ENCODE results near the gene APOM.

Gene APOM

DNA sequence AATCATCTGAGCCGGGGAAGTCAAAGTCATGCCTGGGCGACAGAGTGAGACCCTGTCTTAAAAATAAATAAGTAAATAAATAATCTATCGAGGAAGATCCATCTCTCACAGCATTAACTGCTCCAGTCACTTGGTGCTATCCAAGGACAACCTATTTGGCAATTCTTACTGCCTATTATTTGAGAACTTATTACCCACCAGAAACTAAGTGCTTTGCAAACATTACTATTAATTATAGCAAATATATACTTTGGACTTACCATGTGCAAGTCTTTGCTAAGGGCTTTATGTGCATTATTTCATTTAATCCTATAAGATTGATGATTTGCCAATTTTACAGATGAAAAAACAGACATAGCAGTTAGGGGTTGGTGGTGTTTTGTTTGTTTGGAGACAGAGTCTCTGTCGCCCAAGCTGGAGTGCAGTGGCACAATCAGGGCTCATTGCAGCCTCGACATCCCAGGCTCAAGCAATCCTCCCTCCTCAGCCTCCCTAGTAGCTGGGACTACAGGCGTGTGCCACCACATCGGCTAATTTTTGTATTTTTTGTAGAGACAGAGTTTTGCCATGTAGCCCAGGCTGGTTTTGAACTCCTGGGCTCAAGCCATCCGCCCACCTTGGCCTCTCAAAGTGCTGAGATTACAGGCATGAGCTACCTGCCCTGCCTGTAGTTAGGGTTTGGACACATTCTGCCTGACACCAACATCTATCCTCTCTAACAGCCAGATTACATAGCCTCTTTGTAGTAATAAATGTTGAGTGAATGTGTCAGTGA lies 933 bp upstream of the APOM start:
- H3K27ac ChIP-seq, result no peak overlapping the region
- H3K9me3 ChIP-seq, result no peaks in the 10 kb centered on the region
- TF ChIP-seq, protein P1, sequence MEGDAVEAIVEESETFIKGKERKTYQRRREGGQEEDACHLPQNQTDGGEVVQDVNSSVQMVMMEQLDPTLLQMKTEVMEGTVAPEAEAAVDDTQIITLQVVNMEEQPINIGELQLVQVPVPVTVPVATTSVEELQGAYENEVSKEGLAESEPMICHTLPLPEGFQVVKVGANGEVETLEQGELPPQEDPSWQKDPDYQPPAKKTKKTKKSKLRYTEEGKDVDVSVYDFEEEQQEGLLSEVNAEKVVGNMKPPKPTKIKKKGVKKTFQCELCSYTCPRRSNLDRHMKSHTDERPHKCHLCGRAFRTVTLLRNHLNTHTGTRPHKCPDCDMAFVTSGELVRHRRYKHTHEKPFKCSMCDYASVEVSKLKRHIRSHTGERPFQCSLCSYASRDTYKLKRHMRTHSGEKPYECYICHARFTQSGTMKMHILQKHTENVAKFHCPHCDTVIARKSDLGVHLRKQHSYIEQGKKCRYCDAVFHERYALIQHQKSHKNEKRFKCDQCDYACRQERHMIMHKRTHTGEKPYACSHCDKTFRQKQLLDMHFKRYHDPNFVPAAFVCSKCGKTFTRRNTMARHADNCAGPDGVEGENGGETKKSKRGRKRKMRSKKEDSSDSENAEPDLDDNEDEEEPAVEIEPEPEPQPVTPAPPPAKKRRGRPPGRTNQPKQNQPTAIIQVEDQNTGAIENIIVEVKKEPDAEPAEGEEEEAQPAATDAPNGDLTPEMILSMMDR (IDR thresholded peaks at IDR 0.05), result no peak
- intact Hi-C loops (cut with DNase I; ENCODE audit: low total_unique reads), result no loop called here
- H3K4me3 ChIP-seq, result no peak overlapping the region
- peaks cover 6 to 59% (median 42%) of the 10 kb centered on the region in 4 donors for H3K4me1 ChIP-seq
- H3K36me3 ChIP-seq, result peaks cover 4 to 49% (median 11%) of the 10 kb centered on the region in 3 donors
- H3K27me3 ChIP-seq, result no peaks in the 10 kb centered on the region
- DNase-seq, result no peak

DNA sequence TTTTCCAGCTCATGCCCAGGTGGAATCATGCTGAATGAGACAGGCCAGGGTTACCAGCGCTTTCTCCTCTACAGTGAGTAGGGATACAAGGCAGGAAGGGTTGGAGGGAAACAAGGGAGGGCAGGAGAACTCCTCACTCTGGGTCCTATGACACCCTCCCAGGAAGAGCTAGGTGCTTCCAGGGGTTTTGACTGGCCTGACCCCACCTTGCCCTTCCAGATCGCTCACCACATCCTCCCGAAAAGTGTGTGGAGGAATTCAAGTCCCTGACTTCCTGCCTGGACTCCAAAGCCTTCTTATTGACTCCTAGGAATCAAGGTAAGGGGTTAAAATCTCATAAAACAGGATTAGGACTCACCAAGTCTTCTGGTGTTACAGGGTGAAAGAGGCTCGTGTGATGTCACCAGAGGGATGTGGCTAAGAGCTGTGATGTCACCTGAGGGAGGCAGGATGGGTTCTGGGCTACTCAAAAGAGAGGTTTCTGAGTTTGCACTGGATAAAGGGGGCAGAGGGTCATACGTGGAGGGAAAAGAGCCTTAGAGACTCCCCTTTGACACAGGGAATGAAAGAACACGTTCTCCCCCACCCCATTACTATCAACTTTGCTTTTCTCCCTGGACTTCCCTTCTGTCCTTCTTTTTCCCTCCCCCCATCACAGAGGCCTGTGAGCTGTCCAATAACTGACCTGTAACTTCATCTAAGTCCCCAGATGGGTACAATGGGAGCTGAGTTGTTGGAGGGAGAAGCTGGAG lies 1.9 kb downstream of the APOM start:
- H3K4me1 ChIP-seq, result peaks cover 6 to 63% (median 42%) of the 10 kb centered on the region in 4 donors
- intact Hi-C loops (cut with DNase I; ENCODE audit: low total_unique reads), result no loop called here
- no peaks in the 10 kb centered on the region for H3K27me3 ChIP-seq
- H3K27ac ChIP-seq, result peak overlapping the region in 1 of 2 donors; percentile 35
- no peak overlapping the region for H3K4me3 ChIP-seq
- H3K36me3 ChIP-seq, result peaks cover 4 to 49% (median 22%) of the 10 kb centered on the region in 3 donors
- H3K9me3 ChIP-seq, result no peaks in the 10 kb centered on the region
- TF ChIP-seq, protein P1 (IDR thresholded peaks at IDR 0.05), result no peak
- DNase-seq, result no peak

DNA sequence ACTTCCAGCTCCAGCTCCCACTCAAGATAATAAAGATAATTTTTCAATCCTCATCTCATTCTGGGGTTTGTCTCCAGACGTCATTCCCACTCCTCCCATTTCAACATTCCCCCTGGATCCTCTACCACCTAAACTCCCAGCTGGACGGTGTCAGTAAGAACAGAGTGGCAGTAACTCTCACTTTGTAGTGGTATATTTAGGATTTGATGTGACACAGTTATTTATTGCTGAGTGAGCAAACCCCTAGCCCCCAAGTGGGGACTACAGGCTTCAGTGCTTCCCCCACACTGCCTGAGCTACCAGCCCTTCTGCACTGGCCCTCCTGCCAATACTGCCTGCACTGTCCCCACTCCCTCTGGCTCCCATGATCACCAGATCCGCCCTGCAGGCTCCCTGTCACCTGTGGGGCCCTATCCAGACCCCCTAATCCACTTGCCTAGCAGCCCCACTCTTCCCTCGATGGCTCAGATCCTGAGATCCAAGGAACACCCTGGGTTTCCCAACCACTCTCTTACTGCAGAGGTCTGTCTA lies 2.5 kb downstream of the APOM start:
- no peaks in the 10 kb centered on the region for H3K27me3 ChIP-seq
- peaks cover 4 to 50% (median 24%) of the 10 kb centered on the region in 3 donors for H3K36me3 ChIP-seq
- no peak overlapping the region for H3K4me3 ChIP-seq
- no peaks in the 10 kb centered on the region for H3K9me3 ChIP-seq
- TF ChIP-seq, protein P1 (IDR thresholded peaks at IDR 0.05), result no peak
- H3K4me1 ChIP-seq, result peaks cover 6 to 68% (median 47%) of the 10 kb centered on the region in 4 donors
- no peak for DNase-seq
- intact Hi-C loops (cut with DNase I; ENCODE audit: low total_unique reads), result no loop called here
- H3K27ac ChIP-seq, result peak overlapping the region in 1 of 2 donors; percentile 35

DNA sequence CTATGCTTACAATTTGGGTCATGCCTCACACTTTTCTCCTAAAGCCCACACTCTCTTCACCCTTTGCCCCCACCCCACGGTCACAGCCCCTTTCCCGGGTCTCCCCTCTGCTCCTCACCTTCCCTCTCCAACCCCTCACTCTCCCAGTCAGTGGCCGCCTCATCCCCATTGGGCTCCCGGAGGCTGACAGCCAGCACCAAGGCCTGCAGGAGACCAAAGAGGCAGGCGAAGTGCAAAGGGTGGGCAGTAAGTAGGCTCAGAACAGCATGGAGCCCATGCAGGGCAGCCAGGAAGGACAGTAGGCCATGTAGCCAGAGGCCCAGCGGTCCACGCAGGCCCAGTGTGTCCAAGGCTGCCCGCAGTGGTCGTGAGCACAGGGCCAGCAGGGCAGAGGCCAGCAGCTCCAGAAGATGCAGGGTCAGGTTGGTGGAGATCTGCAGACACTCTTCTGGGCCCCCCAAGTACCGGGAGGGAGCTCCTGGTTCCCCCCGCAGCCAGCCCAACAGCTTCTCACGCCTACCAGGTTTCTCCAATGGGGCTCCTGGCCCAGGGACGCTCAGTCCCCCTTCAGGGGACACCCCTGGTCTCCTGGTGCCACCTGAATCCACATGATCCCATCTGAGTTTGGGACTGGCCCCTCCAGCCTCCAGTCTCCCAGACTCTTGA lies 3.4 kb downstream of the APOM start:
- peaks cover 4 to 54% (median 24%) of the 10 kb centered on the region in 3 donors for H3K36me3 ChIP-seq
- H3K4me3 ChIP-seq, result peak overlapping the region; percentile 67 to 68
- TF ChIP-seq, protein P1 (IDR thresholded peaks at IDR 0.05), result no peak
- H3K9me3 ChIP-seq, result no peaks in the 10 kb centered on the region
- H3K4me1 ChIP-seq, result peaks cover 6 to 72% (median 49%) of the 10 kb centered on the region in 4 donors
- DNase-seq, result no peak
- peak overlapping the region; percentile 78 to 81 for H3K27ac ChIP-seq
- no peaks in the 10 kb centered on the region for H3K27me3 ChIP-seq
- intact Hi-C loops (cut with DNase I; ENCODE audit: low total_unique reads), result no loop called here

DNA sequence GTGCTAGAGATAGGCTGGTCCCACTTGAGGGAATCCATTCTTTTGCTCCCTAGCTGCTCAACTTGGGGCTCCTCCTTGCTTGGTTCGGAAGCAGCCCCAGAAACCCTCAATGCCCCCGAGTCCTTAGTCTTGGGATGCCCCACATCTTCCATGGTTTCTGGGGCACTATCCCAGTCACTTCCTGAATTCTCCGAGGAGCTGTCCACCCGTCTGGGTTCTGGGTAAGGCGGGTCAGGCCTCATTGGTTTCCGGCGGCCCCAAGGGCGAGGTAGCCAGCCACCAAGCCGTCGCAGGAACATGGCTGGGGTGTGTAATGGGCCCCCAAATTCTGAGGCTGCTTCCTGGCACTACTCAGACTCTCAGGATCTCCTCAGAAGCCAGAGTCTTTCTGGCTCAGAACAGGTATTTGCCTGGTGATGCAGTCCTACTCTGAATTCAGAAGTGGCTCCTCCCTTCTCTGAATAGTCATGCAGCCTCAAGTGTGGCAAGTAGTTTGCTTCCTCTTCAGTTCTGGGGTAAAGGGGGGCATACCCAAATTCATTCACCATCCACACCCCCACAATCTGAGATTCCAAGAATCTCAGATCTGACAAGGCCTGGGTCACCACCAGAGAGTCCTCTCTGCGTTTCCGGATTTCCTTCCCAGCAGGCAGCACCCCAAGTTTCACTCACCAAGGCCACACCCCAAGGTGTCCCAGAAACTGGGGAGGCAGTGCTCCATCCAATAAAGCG lies 4.1 kb downstream of the APOM start:
- H3K36me3 ChIP-seq, result peaks cover 4 to 54% (median 24%) of the 10 kb centered on the region in 3 donors
- peak overlapping the region; percentile 78 to 81 for H3K27ac ChIP-seq
- peaks cover 6 to 76% (median 51%) of the 10 kb centered on the region in 4 donors for H3K4me1 ChIP-seq
- intact Hi-C loops (cut with DNase I; ENCODE audit: low total_unique reads), result no loop called here
- no peaks in the 10 kb centered on the region for H3K9me3 ChIP-seq
- no peaks in the 10 kb centered on the region for H3K27me3 ChIP-seq
- no peak for DNase-seq
- TF ChIP-seq, protein P1 (IDR thresholded peaks at IDR 0.05), result no peak
- H3K4me3 ChIP-seq, result peak overlapping the region; percentile 67 to 68

All from tibial artery (tissue), 4 donors.